HG02798 (cell line): Measurements from ENCODE around the gene MOCS3.
"Not testable (repeated sequence)": the region's sequence is repeated elsewhere in the genome, so short reads cannot be mapped to it uniquely, and the experiment has no call there.

Experiments
- ATAC-seq: cut with Tn5 transposase; IDR thresholded peaks from one replicate; pipeline ENCODE4 v1.9.1; 2021; ENCODE audit warnings: mild to moderate bottlenecking; ENCODE audit not compliant: unreplicated experiment, poor library complexity

The MOCS3 gene

DNA sequence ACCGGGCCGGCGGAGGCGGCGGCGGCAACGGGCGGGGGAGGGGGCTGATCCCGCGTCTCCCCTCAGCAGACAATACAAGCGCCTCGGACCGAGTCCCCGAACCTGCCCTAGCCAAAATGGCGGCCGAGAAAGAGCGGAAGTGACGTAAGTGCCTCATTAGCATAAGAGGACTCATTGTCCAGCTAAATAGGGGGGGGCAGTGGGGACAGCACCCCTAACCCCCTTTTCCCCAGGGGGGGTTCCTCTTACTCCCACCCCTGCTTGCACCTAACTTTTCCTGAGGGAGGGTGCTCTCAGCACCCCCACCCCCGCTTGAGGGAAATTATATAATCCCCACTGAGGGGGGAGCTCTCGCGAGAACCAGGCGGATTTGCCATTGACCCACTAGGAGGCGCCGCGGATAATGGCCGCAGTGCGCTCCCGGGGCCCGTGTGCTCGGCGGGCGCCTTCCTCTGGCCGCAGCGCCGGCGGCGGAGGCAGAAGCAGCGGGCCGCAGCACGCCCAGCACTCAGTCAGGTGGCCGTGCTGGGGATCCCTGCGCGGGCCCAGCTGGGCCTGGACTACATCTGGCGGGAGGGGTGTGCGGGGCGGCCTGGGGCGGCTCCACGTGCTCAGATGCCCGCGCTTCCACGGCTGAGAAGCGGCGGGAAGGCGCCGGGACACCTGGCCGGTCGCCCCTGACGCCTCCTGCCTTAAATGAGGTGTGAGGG is 27.2 kb upstream of the MOCS3 start, which contains the start of gene ADNP:
TSS of gene ADNP (minus strand) at position 132 of the 710 bp plus-strand sequence. CDS start 27,441 bp downstream, outside the sequence.
- peak; percentile 72 for ATAC-seq

DNA sequence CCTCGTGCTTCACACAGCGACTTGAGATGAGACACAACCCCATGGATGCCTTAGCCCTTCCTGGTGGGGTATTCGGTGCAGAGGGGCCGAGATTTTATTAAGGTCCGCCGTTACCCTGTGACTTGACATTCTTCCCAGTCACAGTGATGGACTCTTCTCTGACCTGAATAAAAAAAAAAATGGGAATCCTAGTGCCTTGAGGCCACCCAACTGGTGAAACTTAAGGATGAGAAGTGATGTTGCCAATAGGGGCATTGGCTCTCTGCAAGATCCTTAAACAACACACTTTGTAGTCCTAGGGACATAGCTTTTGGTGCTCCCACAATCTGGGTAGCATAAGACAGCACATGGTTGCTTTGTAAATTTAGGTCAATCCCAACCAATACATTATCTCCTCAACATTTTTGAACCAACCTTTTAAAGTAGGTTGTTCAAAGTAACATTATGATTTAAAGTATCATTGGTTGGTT is 26.6 kb upstream of the MOCS3 start:
- ATAC-seq = no peak

DNA sequence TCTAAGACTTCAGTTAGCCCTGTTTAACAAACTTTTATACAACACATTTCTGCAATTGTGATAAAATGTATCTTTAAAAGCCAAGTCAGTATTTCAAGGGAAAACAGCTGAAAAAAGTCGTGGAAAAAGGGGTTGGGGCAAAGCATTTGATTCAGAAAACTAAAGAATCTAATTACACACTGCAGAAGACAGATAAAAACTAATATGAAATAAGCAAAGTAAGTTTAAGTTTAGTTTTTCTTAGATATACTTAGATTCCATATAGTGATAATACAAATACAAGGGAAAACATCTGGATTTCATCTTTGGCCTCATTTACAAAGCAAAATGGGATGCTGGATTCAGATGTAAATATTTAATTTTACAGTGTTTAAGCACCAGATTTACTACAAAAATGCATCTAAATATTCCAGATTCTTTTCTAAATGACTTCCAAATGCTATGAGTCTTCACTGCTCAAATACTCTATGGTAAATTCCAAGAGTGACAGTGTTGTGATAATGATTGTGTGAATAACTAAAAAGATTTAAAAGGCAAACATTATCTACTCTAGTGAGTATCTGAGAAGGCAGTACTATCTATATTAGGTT is 25.8 kb upstream of the MOCS3 start:
- no peak for ATAC-seq

DNA sequence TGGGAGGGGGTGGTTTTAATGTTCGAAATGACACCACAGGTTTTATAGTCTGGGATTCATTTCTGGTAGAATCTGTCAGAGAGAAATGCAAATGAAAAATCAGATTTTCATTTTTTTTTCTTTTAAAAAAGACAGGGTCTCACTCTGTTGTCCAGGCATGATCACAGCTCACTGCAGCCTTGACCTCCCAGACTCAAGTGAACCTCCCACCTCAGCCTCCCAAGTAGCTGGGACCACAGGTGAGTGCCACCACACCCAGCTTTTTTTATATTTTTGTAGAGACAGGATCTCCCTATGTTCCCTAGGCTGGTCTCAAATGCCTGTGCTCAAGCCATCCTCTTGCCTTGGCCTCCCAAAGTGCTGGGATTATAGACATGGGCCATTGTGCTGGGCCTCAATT is 25.0 kb upstream of the MOCS3 start:
- no peak for ATAC-seq

DNA sequence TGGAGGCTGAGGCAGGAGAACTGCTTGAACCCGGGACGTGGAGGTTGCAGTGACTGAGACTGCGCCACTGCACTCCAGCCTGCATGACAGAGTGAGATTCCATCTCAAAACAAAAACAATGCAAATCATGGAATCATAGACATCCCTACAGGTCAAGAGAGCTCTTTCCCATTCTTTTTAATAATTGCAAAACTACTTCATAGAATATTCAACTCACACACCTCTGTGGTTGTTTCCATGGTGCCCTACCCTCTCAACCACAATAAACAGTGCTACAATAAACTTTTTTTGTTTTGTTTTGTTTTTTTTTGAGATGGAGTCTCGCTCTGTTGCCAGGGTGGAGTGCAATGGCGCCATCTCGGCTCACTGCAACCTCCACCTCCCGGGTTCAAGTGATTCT is 15.5 kb upstream of the MOCS3 start:
- ATAC-seq = no peak

DNA sequence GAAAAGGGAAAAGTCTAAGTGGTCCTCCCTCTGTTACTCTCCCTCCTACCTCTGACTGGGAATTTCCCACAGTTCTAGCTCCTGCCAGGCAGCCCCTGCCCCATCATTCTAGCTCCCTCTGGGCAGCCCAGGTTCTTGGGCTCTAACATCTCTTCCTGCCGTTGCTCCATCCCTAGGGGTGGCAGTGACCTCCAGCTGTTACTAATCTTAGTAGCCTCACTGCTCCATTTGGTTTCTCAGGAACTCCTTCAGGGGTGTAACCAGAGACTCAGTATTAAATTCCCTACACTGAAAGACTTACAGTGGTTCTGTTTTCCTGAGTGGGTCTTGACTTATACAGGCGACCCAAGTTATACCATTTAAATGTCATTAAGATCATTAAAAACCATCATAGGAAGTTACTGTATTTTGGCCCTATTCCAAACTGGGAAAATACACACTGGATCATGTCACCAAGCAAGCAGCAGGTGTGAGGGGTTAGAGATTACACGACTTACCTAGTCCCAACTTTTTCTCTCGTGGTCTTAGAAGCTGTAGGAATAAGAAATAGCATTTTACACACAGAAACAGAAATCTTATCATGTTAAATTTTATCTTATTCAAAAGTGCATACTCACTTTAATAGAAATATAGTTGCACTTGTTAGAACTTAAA is 10.4 kb upstream of the MOCS3 start:
- ATAC-seq = no peak

DNA sequence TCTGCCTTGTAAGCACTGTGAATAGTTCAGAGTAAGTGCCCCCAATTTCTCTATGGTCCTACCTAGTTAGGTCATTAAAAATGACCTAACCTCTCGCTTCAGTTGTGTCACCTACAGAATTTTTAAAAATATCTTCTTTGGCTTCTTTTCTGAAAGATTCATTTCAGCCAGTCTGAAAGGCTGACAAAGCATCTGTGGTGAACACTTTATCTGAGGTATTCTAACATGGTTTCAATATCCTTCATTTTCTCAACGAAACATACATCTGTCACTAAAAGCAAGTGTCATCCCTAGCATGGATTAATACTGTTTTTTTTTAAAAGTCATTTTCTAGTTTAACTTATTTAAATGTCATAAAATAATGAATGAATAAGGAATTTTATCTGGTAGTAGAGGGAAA is 5.4 kb upstream of the MOCS3 start:
- ATAC-seq = no peak

DNA sequence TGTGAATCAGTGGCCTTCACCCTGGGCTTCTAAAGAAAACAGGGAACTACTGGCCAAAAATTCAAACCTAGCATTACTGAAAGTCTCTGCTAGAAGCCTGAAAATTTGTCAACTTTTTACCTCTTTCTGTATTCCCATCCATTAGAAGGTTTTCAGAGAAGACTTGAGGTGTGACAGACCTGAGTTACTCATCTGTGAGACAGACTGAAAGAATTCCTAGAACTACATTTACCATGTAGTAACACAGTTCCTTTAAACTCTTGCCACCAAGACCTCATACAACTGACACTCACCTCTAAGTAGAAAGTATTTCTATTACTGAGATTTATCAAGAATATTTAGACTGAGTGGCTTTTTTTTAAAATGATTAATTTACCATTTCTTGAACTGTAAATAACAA is 4.8 kb upstream of the MOCS3 start:
- no peak for ATAC-seq

DNA sequence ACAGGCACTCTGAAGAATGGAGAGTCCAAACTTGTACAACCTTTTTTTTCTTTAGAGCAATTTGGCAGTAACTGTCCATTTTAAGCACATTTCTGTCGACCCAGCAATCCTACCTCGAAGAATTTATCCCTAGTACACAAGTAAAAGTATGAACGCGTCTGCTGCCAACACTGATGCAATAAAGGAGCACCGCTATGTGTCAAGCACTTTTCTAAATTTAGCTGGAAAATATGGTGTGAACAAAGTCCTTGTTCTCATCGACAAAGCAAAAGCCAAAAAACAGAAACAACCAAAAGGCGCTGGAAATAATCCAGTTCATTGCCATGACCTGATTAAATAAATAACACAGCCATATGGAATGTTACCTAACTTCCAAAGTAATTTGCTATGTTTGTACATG is 1.3 kb upstream of the MOCS3 start:
- ATAC-seq = no peak

DNA sequence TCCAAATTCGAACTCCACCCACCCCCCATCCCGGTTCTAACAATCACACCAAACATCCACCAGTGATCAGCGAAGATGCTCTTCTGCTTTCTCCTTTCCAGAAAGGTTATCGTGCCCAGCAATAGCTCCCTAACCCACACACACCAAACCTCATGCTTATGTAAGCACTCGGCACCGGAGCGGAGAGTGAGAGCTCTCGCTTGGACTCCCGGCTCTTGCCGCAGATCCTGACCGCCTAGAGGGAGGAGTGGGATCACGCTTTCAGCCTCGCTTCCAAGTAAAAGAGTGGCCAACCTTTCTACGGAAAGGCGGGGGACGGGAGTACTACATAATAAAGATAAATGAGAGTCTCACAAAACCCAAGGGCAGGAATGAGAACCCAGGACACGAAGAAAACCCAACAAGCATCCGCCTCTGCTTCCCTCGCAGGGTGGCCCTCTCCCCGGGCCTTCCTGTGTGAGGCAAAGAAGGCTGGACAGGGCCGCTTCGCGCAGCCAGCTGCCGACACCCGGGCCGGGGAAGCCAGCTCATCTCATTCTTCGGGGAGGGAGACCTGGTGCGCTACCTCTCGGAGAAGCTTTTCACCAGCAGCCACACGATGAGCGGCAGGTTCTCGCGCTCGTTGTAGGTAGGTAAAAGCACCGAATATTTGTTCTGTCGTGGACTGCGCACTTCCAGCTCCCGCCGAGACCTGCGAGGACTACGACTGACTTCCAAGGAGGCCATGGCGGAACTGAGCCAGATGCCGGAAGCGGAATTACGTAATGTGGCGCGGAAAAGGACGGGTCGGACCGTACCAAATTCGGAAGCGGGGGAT is 612 bp upstream of the MOCS3 start, which contains the start of gene DPM1:
TSS of gene DPM1 (minus strand) at position 735 of the 817 bp plus-strand sequence. CDS start at position 726, 9 bp downstream.
- peak; percentile 92 for ATAC-seq

DNA sequence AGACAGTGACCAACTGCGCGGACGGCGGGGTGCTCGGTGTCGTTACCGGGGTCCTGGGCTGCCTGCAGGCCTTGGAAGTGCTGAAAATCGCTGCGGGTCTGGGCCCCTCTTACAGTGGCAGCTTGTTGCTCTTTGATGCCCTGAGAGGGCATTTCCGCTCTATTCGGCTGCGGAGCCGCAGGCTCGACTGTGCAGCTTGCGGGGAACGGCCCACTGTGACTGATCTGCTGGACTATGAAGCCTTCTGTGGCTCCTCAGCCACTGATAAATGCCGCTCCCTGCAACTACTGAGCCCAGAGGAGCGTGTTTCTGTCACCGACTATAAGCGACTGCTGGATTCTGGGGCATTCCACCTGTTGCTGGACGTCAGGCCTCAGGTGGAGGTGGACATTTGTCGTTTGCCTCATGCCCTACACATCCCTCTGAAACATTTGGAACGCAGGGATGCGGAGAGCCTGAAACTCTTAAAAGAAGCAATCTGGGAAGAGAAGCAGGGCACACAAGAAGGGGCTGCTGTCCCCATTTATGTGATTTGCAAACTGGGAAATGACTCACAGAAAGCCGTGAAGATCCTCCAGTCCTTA is 1.0 kb downstream of the MOCS3 start:
- no peak for ATAC-seq

DNA sequence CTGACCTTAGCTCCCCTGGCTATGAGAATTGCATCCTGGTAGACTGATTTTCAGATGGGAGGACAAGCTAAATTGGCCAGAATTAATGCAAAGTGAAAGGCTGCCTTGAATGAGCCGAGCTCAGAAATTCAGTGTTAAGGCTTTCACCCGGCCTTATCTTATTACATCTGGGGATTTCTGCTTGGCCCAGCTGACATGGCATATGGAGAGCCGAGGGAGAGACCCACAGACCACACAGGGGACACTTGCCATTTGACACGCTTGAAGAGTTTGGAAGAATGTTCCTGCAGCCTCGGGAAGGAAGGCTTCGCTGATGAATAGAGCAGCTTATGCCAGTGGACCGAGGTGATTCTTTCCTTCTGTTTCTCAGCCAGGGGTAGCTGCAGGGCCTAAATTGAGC is 9.0 kb downstream of the MOCS3 start:
- ATAC-seq = no peak

DNA sequence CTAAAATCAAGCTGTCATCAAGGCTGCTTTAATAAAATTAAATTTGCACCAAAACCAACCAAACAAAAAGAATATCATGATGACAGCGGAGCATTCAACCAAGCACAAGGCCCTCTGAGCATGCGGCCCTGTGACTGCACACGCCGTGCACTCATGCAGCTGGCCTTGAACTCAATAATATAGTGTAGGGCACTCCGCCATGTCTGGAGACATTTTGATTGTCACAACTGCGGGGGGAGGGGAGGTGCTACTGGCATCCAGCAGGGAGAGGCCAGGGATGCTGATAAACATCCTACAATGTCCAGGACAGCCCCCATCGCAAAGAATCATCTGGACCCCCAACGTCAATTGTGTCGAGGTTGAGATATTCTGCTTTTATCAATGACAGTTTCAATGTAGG is 9.7 kb downstream of the MOCS3 start:
- ATAC-seq = no peak

DNA sequence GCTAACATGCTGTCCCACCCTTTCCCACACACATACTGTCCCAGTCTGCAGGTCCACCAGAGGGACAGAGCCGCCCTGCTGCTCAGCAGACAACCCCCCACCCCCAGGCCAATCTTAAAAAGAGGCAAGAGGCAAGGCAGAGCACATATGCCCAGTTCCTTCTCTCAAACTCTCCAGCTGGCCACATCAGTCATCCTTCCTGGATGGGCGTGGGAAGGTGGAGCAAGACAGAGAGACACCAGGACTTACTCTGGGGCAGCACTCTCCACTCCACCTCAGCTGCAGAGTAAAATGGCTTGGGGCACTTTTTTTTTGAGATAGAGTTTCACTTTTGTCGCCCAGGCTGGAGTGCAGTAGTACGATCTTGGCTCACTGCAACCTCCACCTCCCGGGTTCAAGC is 10.8 kb downstream of the MOCS3 start:
- ATAC-seq = no peak

DNA sequence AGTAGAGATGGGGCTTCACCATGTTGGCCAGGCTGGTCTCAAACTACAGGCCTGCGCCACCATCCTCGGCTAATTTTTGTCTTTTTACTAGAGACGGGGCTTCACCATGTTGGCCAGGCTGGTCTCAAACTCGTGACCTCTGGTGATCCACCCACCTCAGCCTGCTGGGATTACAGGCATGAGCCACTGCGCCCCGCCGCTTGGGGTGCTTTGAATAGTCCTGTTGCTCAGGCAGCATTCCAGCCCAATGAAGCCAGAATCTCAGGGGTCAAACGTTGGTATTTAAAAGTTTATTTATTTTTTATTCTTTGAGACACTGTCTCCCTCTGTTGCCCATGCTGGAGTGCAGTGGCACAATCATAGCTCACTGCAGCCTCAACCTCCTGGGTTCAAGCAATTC is 11.3 kb downstream of the MOCS3 start:
- no peak for ATAC-seq

DNA sequence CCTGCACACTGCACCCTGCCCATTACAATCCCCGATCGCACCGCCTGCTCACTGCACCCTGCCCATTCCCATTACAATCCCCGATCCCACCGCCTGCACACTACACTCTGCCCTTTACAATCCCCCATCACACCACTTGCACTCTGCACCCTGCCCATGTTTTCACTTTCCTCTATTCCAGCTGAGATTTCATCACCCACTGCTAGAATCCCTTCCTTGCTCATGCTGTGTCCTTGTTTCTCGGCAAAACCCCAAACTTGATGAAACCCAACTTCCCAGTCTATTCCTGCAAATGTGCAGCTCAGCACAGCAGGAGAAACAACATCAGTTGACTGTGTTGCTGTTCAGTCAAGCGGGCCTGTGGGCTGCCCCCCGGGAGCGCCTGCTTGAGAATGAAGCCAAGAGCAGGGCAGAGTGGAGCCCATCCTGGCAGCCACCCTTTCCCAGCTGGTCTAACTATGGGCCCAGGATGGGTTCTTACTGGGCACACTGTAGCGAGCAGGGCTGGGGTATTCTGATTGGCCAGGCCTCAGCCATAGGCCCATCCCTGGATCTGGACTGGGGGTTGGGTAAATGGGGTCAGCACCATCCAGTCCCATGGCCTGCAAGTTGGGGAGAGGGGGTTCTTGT is 17.2 kb downstream of the MOCS3 start:
- no peak for ATAC-seq

DNA sequence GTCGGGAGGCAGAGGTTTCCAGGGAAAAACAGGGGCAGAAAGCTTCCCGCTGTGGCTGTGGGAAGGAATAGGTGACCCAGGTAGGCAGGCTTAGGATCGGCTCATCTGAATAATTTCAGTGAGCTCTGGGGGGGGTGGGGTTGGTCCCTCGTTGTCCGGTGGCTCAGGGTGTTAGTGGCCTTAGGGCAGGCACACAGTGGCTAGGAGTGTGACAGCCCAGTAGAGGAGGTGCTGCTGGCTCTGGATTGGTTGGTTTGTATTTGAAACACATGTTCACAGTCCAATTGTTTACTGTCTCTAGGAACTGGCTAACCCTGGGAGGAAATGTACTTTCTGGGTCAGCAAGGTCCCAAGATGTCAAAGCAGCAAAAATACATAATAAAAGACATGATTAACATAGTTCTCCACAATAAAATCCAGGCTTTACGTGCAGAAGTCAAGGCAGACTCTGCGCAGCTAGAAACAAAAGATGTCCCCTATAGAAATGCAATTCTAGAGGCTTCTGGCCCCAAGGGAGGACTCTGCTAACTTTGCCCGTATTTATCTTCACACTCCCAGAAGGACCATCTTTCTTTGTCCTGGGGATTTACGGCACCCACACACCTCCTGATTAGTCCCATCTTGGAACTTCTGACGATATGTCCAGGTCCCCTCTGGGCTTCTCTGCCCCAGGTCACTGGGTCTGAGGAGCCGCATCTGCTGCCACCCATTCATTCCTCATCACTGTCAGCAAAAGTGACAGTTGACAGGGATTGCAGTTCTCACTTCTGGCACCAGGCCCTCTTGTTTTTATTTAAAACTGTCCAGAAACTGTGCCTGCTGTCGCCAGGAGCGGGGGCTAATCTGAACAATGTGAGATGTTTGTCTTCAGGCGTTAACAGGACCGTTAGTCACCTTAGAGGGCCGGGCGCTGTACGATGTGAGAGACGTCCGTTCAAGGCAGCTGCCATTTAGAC is 18.7 kb downstream of the MOCS3 start:
- no peak for ATAC-seq

DNA sequence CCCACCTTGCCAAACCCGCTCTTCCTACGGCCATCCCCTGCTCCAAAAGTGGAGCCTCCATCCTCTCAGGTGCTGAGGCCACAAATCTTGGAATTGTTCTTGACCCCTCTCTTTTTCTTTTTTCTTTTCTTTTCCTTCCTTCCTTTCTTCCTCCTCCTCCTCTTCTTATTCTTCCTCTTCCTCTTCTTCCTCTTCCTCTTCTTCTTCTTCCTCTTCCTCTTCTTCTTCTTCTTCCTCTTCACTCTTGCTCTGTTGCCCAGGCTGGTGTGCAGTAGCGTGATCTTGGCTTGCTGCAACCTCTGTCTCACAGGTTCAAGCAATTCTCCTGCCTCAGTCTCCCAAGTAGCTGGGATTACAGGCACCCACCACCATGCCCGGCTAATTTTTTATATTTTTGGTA is 19.9 kb downstream of the MOCS3 start:
- ATAC-seq = not testable (repeated sequence)
